ENCODE results near the gene RSAD2. TPM values are rescaled to one million over a fixed set of nuclear protein-coding genes. Genes with fewer than 3 reads are reported as not detected.

Gene RSAD2
- total and polyA plus RNA-seq, 9 of the 15 experiments (the other 6 are each of a cell fraction or from before 2014, with no cell fraction given): 0.15 to 1.4 (median 0.28) TPM

DNA sequence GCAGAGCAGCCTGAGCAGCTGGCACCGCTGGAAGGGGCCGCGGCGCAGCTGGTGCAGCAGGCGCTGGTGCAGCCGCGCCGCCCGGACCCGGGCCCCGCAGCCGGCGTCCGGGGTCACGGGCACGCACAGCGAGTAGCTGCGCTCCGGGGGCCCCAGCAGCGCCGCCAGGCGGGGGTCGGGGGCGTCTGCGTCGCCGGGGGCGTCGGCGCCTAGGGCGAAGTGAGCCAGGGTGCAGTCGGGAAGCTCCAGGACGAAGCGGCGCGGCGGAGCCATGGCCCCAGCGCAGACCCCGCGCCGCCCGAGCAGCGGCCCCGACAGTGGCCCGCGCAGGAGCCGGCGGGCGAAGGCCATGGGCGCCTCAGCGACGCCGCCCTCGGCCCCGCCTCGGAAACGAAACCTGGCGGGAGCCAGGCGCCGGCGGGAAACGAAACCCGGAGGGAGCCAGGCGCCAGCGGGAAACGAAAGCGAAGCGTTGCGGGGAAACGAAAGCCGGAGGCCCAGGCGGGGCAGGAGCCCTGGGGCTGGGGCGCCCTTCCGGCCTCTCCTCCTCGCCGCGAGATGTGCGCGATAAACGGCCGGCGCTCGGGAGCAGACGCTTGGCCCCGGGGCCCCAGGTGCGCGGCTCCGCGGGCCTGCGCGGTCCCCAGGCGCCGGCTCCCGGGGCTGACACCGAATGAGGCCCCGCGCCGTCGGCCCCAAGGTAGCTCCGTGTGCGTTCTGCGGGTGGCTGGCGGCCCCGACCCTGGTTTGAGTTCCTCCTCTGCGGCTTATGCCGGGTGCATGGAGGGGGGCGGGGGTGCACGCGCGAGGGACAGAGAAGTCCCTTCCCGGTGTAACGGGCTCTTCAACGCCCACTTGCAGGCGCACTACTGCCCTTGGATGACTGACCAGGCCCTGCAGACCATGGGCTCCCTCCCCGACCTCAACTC lies 12.0 kb upstream of the RSAD2 start, which contains the start of gene CMPK2 (continued):
- TF ChIP-seq, protein P1, sequence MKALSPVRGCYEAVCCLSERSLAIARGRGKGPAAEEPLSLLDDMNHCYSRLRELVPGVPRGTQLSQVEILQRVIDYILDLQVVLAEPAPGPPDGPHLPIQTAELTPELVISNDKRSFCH (CRISPR knock-in tag; IDR thresholded peaks at IDR 0.05): no peak
- TF ChIP-seq, protein P1 (tag; IDR thresholded peaks at IDR 0.05): no peak
- no peak; the same call in 1 of the 2 replicates for TF ChIP-seq KLF1 (tag; IDR thresholded peaks at IDR 0.05)
- TF ChIP-seq SAFB2 (IDR thresholded peaks at IDR 0.05; ENCODE audit: borderline replicate concordance, low read depth, low read length, severe bottlenecking): no peak
- TF ChIP-seq BRD9 (IDR thresholded peaks at IDR 0.05; ENCODE audit: low read depth, partially characterized antibody): no peak
- no peak for TF ChIP-seq PURB (CRISPR knock-in tag; IDR thresholded peaks at IDR 0.05; ENCODE audit: low read depth)

DNA sequence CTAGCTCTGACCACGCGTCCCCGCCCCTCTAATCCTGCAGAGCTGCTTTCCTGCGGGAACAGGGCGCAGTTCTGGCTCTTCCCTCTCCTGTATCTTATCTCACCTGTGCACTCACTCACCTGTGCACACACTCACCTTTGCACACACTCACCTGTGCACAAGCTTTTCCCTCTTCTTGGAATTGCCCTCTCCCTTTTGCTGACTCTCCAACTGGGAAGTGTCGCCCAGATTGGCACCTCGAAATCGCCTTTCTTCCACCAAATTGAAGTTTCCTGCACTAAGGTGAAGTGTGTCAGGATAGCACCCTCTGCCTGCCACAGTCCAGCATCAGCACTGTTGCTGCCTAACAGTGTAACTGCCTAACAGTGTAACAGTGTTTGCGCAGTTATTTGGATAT lies 11.3 kb upstream of the RSAD2 start:
- ChIA-PET POLR2A (interaction anchor here (1.0 to 2.9 kb wide), 2 partner anchors 11 to 22 kb away, joined by 4 to 7 read pairs; partner anchors contain the start of gene RSAD2), CTCF (ENCODE audit: low intra/inter-chr PET ratio) (interaction anchor here (0.8 to 1.2 kb wide), 2 partner anchors 40 to 178 kb away, joined by 3 to 6 read pairs; no protein-coding TSS in a partner anchor)
- H3K4me3 ChIP-seq: peak overlapping the region; percentile 58
- peaks cover 4% of the 10 kb centered on the region; the same call in 1 of the 3 replicates for H3K79me2 ChIP-seq (ENCODE audit: control insufficient read depth, insufficient read depth, low read length)
- H3K9me1 ChIP-seq (ENCODE audit: control insufficient read depth, insufficient read depth, low read length): no peaks in the 10 kb centered on the region
- no peaks in the 10 kb centered on the region for H3K27me3 ChIP-seq (ENCODE audit: control insufficient read depth in 2 of 2, insufficient read depth in 2 of 2, low read length in 2 of 2)
- H3K36me3 ChIP-seq (ENCODE audit: control insufficient read depth, insufficient read depth, low read length): peaks cover 7% of the 10 kb centered on the region; the same call in 1 of the 3 replicates
- peak; percentile 89 for FAIRE-seq
- H4K20me1 ChIP-seq (replicated peaks; ENCODE audit: control insufficient read depth, insufficient read depth, low read length): no peaks in the 10 kb centered on the region
- intact Hi-C loops (cut with micrococcal nuclease) (loop anchor here (1.0 to 2.0 kb wide), 4 partner anchors 14 to 45 kb away; no protein-coding TSS in a partner anchor), in situ Hi-C loops (cut with MboI) (no loop called here)
- BruUV-seq (replicated peaks): no TSS peak
- WGBS (ENCODE audit: insufficient coverage, low coverage, missing lambda C conversion rate): 18% methylated on average over 6 of the region's 9 CpGs
- no peaks in the 10 kb centered on the region; the same call in 1 of the 2 replicates for H3K9me3 ChIP-seq (replicated peaks; ENCODE audit: control insufficient read depth, insufficient read depth, low read depth, low read length)
- peak overlapping the region; percentile 80 to 93 for H3K9ac ChIP-seq (ENCODE audit: insufficient read depth in 1 of 2, low read depth in 2 of 2, low read length in 2 of 2)
- peaks cover 14 to 19% of the 10 kb centered on the region in 2 experiments for H3K4me1 ChIP-seq (replicated peaks in 1 of 2; ENCODE audit: control insufficient read depth in 2 of 2, insufficient read depth in 2 of 2, low read length in 2 of 2)
- peak overlapping the region; percentile 86 for H3K27ac ChIP-seq (ENCODE audit: extremely low read depth, low read depth, low read length)
- peak; percentile 83 for ATAC-seq
- H3K4me2 ChIP-seq (ENCODE audit: insufficient read depth, low read length): peak overlapping the region; percentile 97
- H2AFZ ChIP-seq (ENCODE audit: low read depth, low read length): peak overlapping the region; percentile 90
- DNase-seq (ENCODE audit: extremely low read depth in 1 of 4, low spot score in 3 of 4): peak; percentile 29 to 72 (median 49)
- TF ChIP-seq FOXJ2 (tag; IDR thresholded peaks at IDR 0.05): no peak
- TF ChIP-seq ZNF143 (CRISPR knock-in tag; IDR thresholded peaks at IDR 0.05): no peak
- no peak for TF ChIP-seq GABPB2 (CRISPR knock-in tag; conservative IDR thresholded peaks at IDR 0.05)
- TF ChIP-seq, protein P2, sequence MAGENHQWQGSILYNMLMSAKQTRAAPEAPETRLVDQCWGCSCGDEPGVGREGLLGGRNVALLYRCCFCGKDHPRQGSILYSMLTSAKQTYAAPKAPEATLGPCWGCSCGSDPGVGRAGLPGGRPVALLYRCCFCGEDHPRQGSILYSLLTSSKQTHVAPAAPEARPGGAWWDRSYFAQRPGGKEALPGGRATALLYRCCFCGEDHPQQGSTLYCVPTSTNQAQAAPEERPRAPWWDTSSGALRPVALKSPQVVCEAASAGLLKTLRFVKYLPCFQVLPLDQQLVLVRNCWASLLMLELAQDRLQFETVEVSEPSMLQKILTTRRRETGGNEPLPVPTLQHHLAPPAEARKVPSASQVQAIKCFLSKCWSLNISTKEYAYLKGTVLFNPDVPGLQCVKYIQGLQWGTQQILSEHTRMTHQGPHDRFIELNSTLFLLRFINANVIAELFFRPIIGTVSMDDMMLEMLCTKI (IDR thresholded peaks at IDR 0.05; ENCODE audit: partially characterized antibody): no peak
- no peak for TF ChIP-seq CEBPG (CRISPR knock-in tag; IDR thresholded peaks at IDR 0.05)
- no peak for TF ChIP-seq CEBPG (tag; conservative IDR thresholded peaks at IDR 0.05 in 1 of 2, IDR thresholded peaks at IDR 0.05 in 1 of 2)
- TF ChIP-seq HDAC2 (IDR thresholded peaks at IDR 0.05): peak; percentile 87
- TF ChIP-seq RCOR1 (IDR thresholded peaks at IDR 0.05; ENCODE audit: borderline replicate concordance in 1 of 2, low read depth in 2 of 2, low read length in 2 of 2): peak in 1 of 2 experiments; percentile 53; a peak in 1 of 4 replicates
- TF ChIP-seq, protein P3, sequence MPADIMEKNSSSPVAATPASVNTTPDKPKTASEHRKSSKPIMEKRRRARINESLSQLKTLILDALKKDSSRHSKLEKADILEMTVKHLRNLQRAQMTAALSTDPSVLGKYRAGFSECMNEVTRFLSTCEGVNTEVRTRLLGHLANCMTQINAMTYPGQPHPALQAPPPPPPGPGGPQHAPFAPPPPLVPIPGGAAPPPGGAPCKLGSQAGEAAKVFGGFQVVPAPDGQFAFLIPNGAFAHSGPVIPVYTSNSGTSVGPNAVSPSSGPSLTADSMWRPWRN (IDR thresholded peaks at IDR 0.05; ENCODE audit: low read depth): no peak
- 0 out of 2 replicates have a peak, but pooled peaks have one; percentile 57 for TF ChIP-seq GTF2E2 (tag; IDR thresholded peaks at IDR 0.05)
- no peak for TF ChIP-seq ZNF507 (tag; conservative IDR thresholded peaks at IDR 0.05)
